ENCODE measurements around the gene MMP19. TPM values are rescaled to one million over a fixed set of nuclear protein-coding genes. Genes with fewer than 3 reads are reported as not detected.

Gene MMP19, protein sequence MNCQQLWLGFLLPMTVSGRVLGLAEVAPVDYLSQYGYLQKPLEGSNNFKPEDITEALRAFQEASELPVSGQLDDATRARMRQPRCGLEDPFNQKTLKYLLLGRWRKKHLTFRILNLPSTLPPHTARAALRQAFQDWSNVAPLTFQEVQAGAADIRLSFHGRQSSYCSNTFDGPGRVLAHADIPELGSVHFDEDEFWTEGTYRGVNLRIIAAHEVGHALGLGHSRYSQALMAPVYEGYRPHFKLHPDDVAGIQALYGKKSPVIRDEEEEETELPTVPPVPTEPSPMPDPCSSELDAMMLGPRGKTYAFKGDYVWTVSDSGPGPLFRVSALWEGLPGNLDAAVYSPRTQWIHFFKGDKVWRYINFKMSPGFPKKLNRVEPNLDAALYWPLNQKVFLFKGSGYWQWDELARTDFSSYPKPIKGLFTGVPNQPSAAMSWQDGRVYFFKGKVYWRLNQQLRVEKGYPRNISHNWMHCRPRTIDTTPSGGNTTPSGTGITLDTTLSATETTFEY
- total RNA-seq (ENCODE audit: low replicate concordance) = 0.13 and 0.28 TPM in 2 replicates

DNA sequence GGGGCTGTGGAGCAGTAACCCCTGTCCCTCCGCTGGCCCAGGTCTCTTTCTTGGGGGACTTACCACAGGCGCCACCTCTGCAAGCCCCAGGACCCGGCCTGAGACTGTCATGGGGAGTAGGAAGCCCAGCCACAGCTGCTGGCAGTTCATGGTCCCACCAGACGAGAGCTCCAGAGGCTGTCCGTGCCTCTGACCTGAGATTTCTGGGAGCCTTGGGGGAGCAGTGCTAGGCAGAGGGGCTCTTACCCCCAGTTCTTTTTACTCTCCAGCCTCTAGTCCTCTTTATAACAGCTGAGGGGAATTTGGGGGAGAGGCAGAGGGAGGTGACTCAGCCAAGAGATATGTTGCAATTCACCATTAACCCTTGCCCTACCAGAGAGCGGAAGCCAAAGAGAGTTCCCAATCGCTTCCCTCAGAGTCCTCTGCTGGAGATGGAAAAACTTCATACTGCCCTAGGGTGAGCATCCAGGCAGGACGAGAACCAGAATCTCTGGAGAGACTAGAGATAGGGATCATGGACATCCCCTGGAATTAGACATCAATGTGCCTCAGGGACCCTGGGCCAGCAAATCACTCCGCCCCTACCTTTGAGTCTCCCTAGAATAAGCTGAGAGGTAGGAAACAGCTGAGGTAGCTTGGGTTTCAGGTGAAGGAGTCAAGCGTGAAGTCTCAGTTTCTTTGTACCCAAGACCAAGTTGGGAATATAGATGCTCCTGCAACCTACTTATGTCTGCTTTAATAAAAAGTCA is at the start of gene MMP19:
Gene MMP19, minus strand, starts transcription at position 256 of the 749 bp plus-strand sequence. Its CDS starts 106 bp downstream, at position 150.
- Histone ChIP-seq H3K4me3 (no peak within 1 kb of the TSS), H2AFZ (replicated peaks) (peak within 1 kb of the TSS; percentile 1), H3K9me3 (ENCODE audit: low read depth) (no peaks in the 10 kb centered on the region), H4K20me1 (ENCODE audit: low read depth) (no peaks in the 10 kb centered on the region), H3K27me3 (no peaks in the 10 kb centered on the region), H3K79me2 (ENCODE audit: low read depth) (no peaks in the 10 kb centered on the region), H3K27ac (no peak within 1 kb of the TSS), H3K36me3 (no peaks in the 10 kb centered on the region), H3K9ac (no peak within 1 kb of the TSS), H3K4me1 (peaks cover 5% of the 10 kb centered on the region), H3K4me2 (no peak within 1 kb of the TSS), H3F3A (ENCODE audit: low read depth) (no peaks in the 10 kb centered on the region)
- no peaks in the 10 kb centered on the region for H3K36me3 Mint-ChIP-seq
- DNase-seq (ENCODE audit: low spot score) = no peak
- H3K4me1 Mint-ChIP-seq = peaks cover 24% of the 10 kb centered on the region
- H3K9me3 Mint-ChIP-seq = no peaks in the 10 kb centered on the region
- no peak within 1 kb of the TSS for H3K4me3 Mint-ChIP-seq
- H3K27ac Mint-ChIP-seq = peak within 1 kb of the TSS; percentile 83
- TF ChIP-seq EZH2 (IDR thresholded peaks at IDR 0.05) (no peak), EZH2phosphoT487 (IDR thresholded peaks at IDR 0.05) (no peak)
- TF ChIP-seq, protein P1, sequence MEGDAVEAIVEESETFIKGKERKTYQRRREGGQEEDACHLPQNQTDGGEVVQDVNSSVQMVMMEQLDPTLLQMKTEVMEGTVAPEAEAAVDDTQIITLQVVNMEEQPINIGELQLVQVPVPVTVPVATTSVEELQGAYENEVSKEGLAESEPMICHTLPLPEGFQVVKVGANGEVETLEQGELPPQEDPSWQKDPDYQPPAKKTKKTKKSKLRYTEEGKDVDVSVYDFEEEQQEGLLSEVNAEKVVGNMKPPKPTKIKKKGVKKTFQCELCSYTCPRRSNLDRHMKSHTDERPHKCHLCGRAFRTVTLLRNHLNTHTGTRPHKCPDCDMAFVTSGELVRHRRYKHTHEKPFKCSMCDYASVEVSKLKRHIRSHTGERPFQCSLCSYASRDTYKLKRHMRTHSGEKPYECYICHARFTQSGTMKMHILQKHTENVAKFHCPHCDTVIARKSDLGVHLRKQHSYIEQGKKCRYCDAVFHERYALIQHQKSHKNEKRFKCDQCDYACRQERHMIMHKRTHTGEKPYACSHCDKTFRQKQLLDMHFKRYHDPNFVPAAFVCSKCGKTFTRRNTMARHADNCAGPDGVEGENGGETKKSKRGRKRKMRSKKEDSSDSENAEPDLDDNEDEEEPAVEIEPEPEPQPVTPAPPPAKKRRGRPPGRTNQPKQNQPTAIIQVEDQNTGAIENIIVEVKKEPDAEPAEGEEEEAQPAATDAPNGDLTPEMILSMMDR (IDR thresholded peaks at IDR 0.05) = no peak
- H3K27me3 Mint-ChIP-seq (ENCODE audit: insufficient read depth, low read depth) = peaks cover 4% of the 10 kb centered on the region

DNA sequence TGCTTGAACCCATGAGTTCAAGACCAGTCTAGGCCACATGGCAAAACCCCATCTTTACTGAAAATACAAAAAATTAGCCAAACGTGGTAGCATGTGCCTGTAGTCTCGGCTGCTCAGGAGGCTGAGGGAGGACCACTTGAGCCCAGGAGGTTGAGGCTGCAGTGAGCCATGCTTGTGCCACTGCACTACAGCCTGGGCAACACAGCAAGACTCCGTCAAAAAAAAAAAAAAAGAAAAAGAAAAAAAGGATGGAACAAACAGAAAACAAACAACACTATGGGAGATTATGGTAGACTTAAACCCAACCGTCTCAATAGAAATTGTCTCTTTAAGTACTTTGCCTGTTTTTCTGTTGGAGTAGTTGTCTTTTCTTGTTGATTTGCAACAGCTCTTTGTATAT is 48.6 kb upstream of the MMP19 start:
- no peaks in the 10 kb centered on the region for H3K9me3 ChIP-seq (ENCODE audit: low read depth)
- Mint-ChIP-seq H3K9me3 (no peaks in the 10 kb centered on the region), H3K27me3 (ENCODE audit: insufficient read depth, low read depth) (no peaks in the 10 kb centered on the region)

DNA sequence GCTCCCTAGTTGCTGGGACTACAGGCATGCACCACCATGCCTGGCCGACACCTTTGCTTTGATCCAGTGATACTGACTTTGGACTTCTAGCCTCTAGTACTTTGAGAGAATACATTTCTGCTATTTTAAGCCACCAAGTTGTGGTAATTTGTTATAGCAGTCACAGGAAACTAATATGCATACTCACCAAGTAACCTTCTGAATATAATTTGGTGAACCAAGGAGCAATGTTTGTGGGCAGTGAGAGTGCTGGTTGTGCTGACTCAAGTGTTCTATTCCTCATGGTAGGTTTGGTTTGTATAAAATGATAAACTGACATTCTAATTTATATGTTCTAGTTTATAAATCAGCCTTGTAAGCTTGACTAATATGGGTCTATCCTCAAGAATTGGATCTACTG is 42.4 kb upstream of the MMP19 start:
- no peak overlapping the region for H3K4me3 ChIP-seq
- Mint-ChIP-seq H3K27me3 (ENCODE audit: insufficient read depth, low read depth) (no peaks in the 10 kb centered on the region), H3K36me3 (peaks cover 2% of the 10 kb centered on the region), H3K9me3 (no peaks in the 10 kb centered on the region), H3K4me3 (no peak overlapping the region), H3K4me1 (peaks cover 6% of the 10 kb centered on the region), H3K27ac (no peak overlapping the region)
- H3K4me1 ChIP-seq = no peaks in the 10 kb centered on the region
- H3K27ac ChIP-seq = no peak overlapping the region
- H3K4me2 ChIP-seq = no peak overlapping the region
- no peak overlapping the region for H3K9ac ChIP-seq
- H4K20me1 ChIP-seq (ENCODE audit: low read depth) = no peaks in the 10 kb centered on the region
- H3K79me2 ChIP-seq (ENCODE audit: low read depth) = no peaks in the 10 kb centered on the region
- no peak overlapping the region for H2AFZ ChIP-seq (replicated peaks)
- TF ChIP-seq EZH2 (IDR thresholded peaks at IDR 0.05) (no peak), EZH2phosphoT487 (IDR thresholded peaks at IDR 0.05) (no peak)
- TF ChIP-seq, protein P1 (IDR thresholded peaks at IDR 0.05) = no peak
- no peaks in the 10 kb centered on the region for H3K36me3 ChIP-seq
- no peaks in the 10 kb centered on the region for H3K9me3 ChIP-seq (ENCODE audit: low read depth)
- no peaks in the 10 kb centered on the region for H3K27me3 ChIP-seq
- H3F3A ChIP-seq (ENCODE audit: low read depth) = no peaks in the 10 kb centered on the region
- no peak for DNase-seq (ENCODE audit: low spot score)

More for the DNA sequence above, 48.6 kb upstream of the MMP19 start:
- Histone ChIP-seq H3K27ac (no peak overlapping the region), H3F3A (ENCODE audit: low read depth) (no peaks in the 10 kb centered on the region), H3K9ac (no peak overlapping the region), H3K4me3 (no peak overlapping the region), H3K27me3 (no peaks in the 10 kb centered on the region), H3K4me2 (no peak overlapping the region), H4K20me1 (ENCODE audit: low read depth) (no peaks in the 10 kb centered on the region), H2AFZ (replicated peaks) (no peak overlapping the region), H3K79me2 (ENCODE audit: low read depth) (no peaks in the 10 kb centered on the region), H3K36me3 (no peaks in the 10 kb centered on the region), H3K4me1 (no peaks in the 10 kb centered on the region)
- no peaks in the 10 kb centered on the region for H3K36me3 Mint-ChIP-seq
- DNase-seq (ENCODE audit: low spot score) = no peak
- no peak for TF ChIP-seq EZH2phosphoT487 (IDR thresholded peaks at IDR 0.05)
- TF ChIP-seq EZH2 (IDR thresholded peaks at IDR 0.05) = no peak
- TF ChIP-seq, protein P1 (IDR thresholded peaks at IDR 0.05) = no peak
- H3K4me3 Mint-ChIP-seq = no peak overlapping the region
- H3K27ac Mint-ChIP-seq = no peak overlapping the region
- no peaks in the 10 kb centered on the region for H3K4me1 Mint-ChIP-seq

Measured in neural progenitor cell (in vitro differentiated cells).